NAMALWA (cell line): ENCODE results near the gene FLT4.

Source experiments
- DNase-seq: peaks from one replicate; pipeline ENCODE4 v3.0.0-alpha.2; 2015; ENCODE audit warnings: low spot score

FLT4 gene

DNA sequence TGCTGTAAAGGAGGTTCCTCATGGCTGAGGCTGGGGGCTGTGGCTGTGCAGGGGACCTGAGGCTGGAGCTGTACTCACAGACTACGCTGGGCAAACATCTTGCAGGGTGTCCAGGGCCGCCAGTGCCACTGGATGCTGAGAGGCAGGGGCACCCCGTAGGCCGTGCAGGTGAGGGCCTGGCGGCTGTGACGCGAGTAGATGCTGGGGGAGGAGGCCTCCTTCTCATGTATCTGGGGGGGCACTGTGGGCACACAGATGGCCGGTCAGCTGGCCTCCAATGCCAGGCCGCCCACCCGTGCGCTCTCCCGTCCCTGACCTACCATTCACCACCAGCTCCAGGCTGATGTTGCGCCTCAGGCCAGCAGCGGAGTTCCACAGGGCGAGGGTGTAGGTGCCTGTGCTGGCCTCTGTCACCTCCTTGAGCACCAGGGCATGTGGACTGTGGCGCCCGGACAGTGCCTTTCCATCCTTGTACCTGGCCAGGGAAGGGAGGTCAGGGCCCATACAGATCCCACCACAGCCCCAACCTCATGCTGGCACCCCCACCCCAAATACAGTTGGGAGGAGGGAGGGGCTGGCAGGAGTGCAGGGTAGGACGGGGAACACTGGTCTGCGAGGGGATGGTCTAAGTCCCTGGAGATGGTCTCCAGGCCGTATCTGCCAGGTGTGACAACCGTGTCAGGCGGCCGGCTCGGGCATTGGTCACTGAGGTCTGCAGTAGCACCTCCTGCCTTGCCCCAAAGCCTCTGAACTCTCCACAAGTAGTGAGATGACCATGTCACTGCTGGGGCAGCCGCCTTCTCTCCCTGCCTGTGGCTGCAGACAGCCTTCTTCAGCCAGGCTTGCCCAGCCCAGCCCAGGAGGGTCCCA, 23.4 kb downstream of the FLT4 start:
- DNase-seq, result no peak

DNA sequence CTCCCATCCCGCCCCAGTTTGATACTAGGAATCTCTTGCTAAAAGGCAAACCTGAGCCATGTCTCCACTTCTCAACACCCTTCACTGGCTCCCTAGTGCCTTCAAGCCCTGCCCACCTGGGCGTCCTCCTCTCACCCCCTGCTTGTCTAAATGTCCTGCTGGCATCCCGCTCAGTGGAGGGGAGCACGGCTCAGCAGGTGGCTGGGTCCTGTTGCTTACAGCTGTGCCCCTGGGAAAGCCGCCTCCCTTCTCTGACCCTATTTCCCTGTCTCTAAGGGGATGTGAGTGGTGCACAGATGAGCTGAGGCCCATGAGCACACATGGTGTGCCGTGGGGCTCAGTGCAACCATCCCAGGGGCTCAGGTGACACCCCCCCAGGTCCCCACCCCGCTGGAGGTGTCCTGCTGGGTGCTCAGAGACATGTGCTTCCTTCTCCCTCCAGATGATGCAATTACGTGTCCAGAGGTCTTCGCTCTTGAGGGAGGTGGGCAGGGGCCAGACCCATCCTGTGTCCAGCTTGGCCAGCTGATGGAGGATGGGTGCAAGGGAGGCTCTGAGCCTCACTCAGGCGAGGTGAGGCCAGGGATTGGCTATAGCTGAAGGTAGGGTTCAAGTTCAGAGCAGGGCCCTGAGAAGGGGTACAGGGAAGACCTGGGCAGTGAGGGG, 24.1 kb downstream of the FLT4 start:
- DNase-seq, result no peak

DNA sequence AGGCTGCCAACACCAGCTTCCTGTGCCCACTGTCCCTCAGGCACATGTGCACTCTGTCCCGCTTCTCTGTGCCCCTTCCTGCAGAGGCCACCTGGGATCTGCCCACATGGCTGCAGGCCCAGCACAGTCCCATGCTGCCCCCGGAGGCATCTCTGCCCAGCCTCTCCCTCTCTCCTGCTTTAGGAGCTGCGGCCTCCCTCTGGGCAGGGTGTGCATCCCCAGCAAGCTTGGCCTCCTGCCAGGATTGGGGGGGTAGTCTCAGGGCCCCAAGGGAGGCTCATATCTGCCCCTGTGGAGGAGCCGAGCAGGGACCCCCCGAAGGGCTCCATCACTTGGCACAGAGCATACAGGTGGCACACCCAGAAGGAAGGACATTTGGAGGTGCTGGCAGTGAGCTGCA, 24.8 kb downstream of the FLT4 start:
- no peak for DNase-seq

DNA sequence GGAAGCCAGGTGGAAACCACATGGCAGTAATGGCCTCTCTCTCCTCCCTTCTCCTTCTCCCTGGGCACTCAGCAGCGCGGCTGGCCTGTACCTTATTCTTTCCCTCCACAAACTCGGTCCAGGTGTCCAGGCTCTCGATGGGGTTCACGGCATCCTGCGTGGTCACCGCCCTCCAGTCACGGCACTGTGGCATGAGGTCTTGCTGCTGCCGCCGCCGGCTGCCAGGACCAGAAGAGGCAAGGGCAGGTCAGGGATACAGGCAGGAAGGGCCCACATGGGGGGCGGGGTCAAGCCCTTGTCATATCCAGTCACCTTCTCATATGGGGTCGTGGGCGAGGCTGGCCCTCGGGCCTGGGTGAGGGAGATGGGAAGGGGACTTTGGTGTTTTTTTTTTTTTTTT, 25.6 kb downstream of the FLT4 start:
- no peak for DNase-seq

DNA sequence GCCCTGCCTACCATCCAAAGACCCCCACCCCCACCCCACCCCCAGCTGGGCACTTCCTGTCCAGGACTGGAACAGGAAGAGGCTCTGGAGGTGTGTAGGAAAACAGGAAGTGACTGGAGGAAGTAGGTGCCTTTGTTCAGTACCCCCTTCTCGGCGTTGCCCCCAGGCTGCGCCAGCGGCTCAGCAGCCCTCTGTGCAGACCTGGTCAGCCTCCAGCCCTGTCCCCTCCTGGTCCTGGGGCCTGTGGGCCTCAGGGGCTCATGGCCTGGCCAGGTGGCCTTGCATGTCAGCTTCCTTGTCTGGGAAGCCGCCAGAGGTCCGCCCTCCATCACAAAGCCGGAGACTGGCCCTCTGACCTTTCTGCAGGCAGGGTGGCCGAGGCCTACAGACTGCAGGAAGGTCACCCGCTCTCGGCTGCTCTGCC, 26.0 kb downstream of the FLT4 start:
- no peak for DNase-seq

DNA sequence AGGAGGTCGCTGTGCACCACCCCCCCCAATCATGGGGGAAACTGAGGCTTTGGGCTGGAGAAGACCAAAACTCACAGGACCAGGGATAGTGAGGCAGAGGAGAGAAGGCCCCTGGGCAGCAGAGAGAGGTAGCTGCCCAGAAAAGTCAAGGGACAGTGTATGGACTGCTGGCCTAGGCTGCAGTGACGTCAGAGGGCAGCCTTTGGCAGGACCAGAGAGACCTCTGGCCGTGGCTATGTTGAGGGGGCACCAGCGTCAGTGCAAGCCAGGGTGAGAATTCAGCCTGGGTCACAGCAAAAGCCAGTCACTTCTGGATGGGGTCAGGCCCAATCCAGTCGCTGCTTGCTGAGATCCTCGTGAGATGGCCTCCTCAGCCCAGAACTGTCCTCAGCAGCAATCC, 26.5 kb downstream of the FLT4 start:
- DNase-seq, result no peak

DNA sequence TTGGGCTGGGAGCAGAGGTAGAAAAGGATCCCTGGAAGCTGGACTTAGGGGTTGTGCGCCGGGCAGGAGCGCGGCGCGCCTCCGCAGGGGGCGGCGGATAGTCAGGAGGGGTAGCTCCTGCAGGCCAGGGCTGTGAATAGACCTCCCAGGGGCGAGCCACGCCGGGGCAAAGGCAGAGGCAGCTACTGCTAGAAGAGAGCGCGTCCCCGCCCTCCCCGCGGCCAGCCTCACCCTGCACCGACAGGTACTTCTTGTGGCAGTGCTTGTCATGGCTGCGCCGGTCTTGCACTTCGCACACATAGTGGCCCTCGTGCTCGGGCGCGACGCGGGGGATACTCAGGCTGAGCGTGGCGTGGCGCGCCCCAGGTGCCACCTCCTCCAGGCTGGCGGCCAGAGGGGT, 28.1 kb downstream of the FLT4 start:
- no peak for DNase-seq

DNA sequence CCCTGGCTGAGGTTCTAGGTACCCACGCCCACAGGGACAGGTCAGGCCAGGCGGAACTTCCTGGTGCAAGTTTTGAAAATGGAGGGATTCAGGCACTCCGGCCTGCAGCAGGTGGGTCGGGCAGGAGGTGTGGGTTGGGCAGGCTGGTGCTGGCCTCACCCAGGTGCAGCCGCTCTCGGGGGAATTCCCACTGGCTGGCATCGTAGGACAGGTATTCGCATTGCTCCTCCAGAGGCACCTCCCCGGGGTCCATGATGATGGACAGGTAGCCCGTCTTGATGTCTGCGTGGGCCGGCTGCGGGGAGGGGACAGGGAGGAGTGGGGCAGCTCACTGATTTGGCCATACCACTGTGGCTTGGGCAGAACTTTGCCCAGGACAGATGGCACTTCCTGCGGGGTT, 29.4 kb downstream of the FLT4 start:
- no peak for DNase-seq

DNA sequence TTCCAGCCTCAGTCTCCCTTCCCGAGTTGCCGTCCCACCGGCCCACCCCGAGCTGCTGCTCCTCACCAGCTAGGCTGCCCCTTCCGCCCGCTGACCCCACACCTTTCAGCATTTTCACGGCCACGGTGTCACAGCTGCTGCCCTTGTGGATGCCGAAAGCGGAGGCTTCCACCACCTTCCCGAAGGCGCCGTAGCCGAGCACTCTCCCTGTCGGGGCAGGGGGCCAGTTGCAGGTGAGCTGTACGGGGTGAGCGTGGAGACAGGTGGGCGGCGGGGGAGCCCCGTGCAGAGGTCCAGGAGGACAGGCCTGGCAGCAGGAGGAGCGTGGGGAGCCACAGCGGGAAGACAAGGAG, 29.9 kb downstream of the FLT4 start:
- DNase-seq, result no peak

DNA sequence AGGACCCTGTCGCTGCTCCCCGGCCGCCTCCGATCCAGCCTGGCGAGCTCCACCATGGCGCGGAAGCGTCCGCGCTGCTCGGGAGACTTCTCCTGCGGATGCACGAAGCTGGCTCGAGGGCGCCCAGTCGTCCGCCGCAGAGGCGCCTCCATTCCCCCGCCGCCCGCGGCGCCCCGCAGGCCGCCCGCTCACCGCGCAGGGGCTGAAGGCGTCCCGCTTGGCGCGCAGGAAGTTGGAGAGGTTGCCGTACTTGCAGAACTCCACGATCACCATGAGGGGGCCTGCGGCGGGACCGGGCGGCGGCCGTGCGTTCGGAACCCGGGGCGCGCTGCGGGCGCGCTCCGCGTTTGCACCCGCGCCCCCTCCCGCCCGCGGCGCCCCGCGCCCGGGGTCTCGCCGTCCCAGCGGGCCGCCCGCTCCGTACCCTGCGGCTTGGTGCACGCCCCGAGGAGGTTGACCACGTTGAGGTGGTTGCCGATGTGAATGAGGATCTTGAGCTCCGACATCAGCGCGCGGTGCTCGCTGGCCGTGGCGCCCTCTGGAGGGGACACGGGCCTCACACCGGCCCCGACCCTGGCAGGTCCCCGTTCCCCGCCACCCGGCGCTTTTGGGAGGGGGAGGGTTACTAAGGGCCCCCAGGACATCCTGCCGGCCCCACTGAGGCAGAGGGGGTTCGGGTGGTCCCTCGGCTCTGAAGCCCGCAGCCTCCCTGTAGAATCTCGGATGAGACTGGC, 30.4 kb downstream of the FLT4 start:
- no peak for DNase-seq

DNA sequence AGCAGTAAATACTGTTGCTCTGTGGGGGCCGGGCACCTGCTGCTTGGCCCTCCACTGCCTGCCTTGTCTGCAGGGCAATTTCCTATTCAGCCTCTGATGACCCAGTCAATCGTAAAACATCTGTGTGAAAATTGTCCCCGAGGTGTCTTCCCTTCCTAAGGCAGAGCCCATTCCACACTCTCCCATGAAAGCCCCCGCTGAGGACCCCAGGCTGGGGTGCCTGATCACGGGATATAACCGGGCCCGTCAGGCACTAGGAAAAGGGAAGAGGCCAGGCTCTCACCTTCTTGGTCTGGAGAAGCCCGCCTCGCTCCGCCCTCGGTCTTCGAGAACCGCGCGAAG, 30.9 kb downstream of the FLT4 start:
- DNase-seq, result no peak

DNA sequence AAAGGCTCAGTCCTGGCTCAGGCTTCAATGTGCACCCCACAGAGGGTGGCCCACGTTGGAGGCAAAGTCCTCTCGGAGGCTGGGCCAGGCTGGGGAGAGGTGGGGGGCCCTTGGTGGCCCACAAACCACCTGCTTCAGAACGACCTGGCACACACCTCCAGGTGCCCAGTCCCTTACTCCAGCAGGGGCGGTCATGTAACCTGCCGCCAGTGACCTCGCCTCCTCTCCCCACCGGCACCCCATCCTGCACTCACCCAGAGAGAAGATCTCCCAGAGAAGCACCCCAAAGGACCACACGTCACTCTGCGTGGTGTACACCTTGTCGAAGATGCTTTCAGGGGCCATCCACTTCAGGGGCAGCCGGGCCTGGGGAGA, 35.6 kb downstream of the FLT4 start:
- DNase-seq, result no peak

DNA sequence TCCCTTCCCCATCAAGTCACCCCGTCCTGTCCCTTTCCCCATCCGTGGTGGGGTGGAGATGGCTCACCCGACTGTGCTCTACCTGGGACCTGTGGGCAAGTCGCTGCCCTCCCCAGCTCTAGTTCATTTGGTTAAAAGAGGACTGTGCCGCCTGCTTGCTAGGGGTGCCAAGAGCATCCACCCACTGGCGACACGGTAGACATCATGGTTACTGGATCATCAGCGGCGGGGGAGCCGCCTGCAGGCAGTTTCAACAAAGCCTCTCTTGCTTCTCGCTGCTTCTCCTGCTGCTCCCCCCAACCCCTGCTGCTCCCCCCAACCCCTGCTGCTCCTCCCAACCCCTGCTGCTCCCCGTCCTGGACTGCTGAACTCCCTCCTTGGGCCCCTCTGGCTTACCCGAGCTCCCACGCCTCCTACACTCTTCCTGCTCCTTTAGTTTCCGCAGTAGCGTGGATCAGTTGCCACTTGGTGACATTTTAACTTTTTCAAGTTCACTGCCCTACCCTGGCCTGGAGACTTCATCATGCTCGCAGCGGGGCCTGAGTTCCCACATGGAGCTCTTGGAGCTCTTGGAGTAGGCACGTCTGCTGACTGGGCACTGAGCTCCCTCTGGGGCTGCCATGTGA, 36.1 kb downstream of the FLT4 start:
- DNase-seq, result no peak

DNA sequence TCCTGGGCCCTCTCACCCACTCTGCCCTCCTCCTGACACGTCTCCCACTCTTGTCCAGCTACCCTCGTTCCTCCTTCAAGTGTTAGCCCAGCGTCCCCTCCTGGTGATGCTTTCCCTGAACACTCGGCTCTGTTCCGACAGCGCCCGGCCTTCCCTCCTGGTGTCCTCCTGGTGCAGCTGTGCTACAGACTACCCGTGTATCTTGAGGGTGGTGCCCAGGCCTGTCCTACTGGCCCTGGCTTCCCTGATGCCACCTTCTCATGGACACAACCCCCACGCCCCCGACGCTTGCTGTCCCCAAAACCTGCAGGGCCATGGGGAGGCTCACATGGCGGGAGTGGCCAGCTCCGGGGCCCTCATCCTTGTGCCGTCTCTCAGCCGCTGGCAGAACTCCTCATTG, 36.7 kb downstream of the FLT4 start:
- no peak for DNase-seq

DNA sequence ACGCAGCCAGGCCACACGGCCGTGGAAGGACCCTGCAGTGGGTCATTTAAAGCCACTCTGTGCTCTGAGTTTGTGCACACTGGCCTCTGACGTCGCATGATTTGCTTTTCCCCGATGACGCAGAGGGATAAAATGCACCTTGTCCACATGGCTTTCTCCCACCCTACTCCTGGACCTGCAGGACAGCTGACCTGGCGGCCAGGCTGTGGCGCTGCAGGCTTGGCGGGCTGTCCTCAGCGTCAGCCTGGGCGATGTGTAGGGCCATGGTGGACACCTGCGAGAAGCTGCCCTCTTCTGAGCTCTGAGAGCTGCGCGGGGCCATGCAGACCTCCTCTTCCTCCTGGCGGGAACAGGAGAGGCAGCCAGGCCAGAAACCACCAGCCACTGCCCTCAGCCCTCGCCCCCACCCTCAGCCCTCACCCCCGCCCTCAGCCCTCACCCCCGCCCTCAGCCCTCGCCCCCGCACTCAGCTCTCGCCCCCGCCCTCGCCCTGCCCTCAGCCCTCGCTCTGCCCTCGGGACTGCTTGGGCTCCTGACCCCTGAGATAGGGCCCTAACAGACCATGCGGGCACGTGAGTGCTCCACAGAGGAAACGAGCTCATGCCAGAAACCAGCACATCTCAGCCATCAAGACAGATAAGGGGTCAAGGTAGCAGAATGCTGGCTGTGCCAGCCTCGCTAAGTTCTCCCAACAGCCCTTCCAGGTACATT, 38.1 kb downstream of the FLT4 start:
- DNase-seq, result no peak

DNA sequence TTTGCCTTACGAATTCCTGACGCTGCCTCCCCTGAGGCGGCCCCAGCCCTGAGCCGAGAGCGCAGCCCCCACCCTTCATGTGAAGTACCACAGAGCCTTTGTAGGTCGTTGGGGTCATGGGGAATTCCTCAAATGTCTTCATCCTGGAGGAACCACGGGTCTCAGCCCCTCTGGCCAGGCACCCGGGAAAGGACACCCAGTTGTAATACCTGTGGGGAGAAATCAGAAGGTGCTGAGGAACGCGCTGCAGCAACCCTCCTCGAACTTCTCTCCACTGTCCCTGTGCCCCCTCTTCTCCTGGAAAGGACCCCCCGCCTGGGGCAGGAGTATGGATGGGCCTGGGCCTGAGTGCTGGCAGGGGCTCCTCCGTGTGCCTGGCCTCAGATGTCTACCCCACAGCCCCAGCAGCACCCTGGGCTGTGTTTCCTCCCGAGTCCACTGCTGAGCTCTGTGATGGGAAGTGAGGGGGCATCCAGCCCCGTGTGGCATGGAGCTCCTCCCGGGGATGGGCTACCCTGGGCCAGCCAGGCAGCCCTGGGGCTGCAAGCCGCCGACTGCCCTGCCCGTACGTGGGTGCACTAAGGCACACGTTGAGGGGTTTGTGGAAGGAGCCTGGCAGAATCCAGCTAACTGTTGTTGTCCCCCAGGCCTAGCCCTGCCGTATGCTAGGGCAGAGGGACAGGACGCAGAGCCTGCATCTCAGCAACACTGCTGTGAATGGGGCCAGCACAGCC, 39.4 kb downstream of the FLT4 start:
- no peak for DNase-seq

DNA sequence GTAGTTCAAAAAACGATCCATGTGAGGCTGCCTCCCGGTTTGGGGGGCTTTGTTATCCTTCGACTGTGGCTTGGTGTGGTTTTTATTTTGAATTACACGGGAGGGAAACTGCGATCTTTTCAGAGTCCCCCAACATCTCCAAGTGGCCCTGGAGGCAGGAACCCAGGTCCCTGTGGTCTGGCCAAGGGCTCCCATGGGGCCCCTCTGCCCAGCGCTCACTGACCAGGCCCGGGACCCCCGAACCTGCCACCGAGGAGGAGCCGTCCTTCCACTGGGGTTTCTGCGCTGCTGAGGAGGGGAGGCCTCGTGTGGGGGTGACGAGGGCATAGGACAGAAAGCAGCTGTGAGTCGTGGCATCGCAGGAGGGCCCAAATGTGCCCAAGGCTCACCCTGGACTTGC, 40.0 kb downstream of the FLT4 start:
- DNase-seq, result no peak

DNA sequence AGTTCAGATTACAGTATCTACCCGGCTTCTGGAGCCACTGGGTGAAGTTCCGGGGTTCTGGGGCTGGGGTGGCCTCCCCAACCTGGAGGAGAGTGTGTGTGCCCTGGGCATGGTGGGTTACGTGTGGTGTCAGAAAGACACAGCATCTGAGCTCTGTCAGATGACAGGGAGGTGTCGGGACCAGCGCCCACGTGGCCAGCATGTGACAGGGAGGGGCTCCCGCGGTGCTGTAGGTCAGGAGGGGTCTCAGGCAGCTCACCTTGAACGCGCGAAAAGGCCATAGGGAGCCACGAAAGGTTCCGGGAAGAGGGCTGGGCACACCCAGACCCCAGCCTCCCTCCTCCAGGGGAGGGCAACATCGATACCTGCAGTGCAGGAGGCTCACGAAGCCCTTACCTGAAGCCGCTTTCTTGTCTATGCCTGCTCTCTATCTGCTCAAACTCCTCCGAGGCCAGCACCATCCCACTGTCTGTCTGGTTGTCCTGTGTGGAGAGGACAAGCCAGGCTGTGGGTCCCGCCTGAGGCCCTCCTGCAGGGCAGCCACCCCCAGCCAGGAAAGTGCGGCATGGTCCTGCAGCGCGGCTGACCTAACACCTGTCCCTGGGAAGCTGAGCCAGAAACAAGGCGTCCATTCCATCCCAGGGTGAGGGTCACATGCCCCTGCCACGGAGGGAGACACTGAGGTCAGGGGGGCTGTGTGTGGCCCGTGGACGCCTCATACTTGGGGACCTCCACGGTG, 40.7 kb downstream of the FLT4 start:
- DNase-seq, result no peak

DNA sequence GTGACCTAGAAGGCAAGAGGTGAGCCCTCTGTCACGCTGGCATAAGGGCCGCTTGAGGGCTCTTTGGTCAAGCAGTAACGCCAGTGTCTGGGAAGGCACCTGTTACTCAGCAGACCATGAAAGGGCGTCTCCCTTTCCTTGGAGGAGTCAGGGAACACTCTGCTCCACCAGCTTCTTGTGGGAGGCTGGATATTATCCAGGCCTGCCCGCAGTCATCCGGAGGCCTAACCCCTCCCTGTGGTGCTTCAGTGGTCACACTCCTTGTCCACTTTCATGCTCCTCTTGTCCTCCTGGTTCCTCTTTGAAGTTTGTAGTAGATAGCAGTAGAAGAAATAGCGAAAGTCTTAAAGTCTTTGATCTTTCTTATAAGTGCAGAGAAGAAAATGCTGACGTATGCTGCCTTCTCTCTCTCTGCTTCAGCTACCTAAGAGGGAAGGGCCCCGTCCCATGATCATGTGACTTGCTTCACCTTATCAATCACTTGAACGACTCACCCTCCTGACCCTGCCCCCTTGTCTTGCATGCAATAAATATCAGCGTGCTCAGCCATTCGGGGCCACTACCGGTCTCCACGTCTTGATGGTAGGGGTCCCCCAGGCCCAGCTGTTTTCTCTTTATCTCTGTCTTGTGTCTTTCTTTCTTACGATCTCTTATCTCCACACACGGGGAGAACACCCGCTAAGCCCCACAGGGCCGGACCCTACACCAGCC, 41.4 kb downstream of the FLT4 start:
- DNase-seq, result no peak

DNA sequence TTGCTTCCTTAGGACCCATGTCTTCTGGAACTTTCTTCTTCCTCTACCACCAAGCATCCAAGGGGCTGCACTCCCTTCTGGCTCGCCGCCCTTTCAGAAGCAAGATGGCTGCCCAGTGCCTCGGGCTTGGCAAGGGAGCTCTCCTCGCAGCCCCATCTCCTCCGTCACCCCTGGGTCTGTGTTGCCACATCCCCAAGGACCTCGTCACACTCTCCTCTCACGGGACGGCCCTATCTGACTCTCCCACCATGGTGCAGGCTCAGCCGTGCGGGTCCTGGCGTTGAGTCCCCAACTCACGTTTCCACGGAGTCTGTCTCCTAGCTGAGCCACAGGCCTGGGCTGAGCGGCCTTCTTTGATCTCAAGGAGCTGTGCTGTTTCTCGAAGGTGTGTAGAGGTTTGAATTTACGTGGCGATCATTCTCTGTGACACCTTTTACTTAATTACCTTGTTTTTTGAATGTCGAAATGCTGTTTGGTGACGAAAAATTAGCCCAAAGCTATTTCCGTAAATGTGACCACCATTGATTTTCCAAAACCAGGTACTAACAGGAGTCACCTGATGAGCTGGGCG, 43.1 kb downstream of the FLT4 start:
- no peak for DNase-seq
